Astrocyte of the cerebellum (primary cell): ENCODE data around the gene FBN2.

Experiments used
- DNase-seq: peaks from one replicate; pipeline ENCODE4 v3.0.0-alpha.2; 2011; ENCODE audit warnings: low read depth
- H3K4me3 ChIP-seq: 2 replicates; pipeline ENCODE4 v1.5.1; 2011; ENCODE audit warnings: mild to moderate bottlenecking, low read depth, low read length, moderate library complexity
- CTCF ChIP-seq: IDR thresholded peaks from 2 replicates; pipeline ENCODE4 v1.5.1; 2012; ENCODE audit warnings: low read length, low read depth, moderate library complexity, mild to moderate bottlenecking; ENCODE audit errors: missing control alignments
- in situ Hi-C: cut with HindIII; loops from 2 replicates; pipeline ENCODE4 v1.10.0; 2017; ENCODE audit warnings: low sequenced_read_pairs

The FBN2 gene

GRCh38 chr5:128355961-128356360 is 182.1 kb downstream of the FBN2 start:
- no peak overlapping the region for H3K4me3 ChIP-seq
- DNase-seq, result no peak
- in situ Hi-C loops, result no loop called here
- no peak for TF ChIP-seq CTCF

- no peak for TF ChIP-seq CTCF
- in situ Hi-C loops, result no loop called here
- no peak for DNase-seq
- H3K4me3 ChIP-seq, result no peak overlapping the region
Observed at GRCh38 chr5:128353441-128354107, 184.5 kb downstream of the FBN2 start.

GRCh38 chr5:128350705-128351104 is 187.3 kb downstream of the FBN2 start:
- no peak for DNase-seq
- in situ Hi-C loops, result no loop called here
- no peak for TF ChIP-seq CTCF
- no peak overlapping the region for H3K4me3 ChIP-seq

GRCh38 chr5:128349044-128349858 is 188.8 kb downstream of the FBN2 start:
- no peak overlapping the region for H3K4me3 ChIP-seq
- TF ChIP-seq CTCF, result no peak
- no peak for DNase-seq
- in situ Hi-C loops, result no loop called here

- DNase-seq, result no peak
- no peak overlapping the region for H3K4me3 ChIP-seq
- in situ Hi-C loops, result no loop called here
- TF ChIP-seq CTCF, result no peak
Observed at GRCh38 chr5:128346038-128346437, 192.0 kb downstream of the FBN2 start.

- TF ChIP-seq CTCF, result no peak
- DNase-seq, result no peak
- no peak overlapping the region for H3K4me3 ChIP-seq
- in situ Hi-C loops, result no loop called here
Observed at GRCh38 chr5:128345247-128345646, 192.8 kb downstream of the FBN2 start.
